H1 (cell line): ENCODE data around the gene HMCN1. TPM values are rescaled to one million over a fixed set of nuclear protein-coding genes. Genes with fewer than 3 reads are reported as not detected.

Experiments
- BCL11A ChIP-seq, 2 experiments: IDR thresholded peaks; one replicate each; pipeline ENCODE4 v1.6.1; 2011; ENCODE audit warnings: low read depth in 2 of 2, low read length in 2 of 2, mild to moderate bottlenecking in 2 of 2
- CBX5 ChIP-seq: fragments of 300-800, 300-1000 bp; sonication (generic); IDR thresholded peaks from 2 replicates; pipeline ENCODE4 v1.7.1; 2016; ENCODE audit warnings: antibody characterized with exemption, low read length, low read depth
- CTBP2 ChIP-seq: IDR thresholded peaks from 2 replicates; pipeline ENCODE4 v1.7.0; 2011; ENCODE audit warnings: borderline replicate concordance, mild to moderate bottlenecking, moderate library complexity, mixed read lengths, low read length; ENCODE audit not compliant: insufficient read depth, insufficient read length
- EGR1 ChIP-seq: IDR thresholded peaks from 2 replicates; pipeline ENCODE4 v1.6.1; 2011; ENCODE audit warnings: low read depth, low read length, borderline replicate concordance
- JUN ChIP-seq: IDR thresholded peaks from 2 replicates; pipeline ENCODE4 v1.6.1; 2011; ENCODE audit warnings: low read depth, mild to moderate bottlenecking, improper control_type of control experiment, low read length
- NRF1 ChIP-seq: IDR thresholded peaks from 2 replicates; pipeline ENCODE4 v1.6.1; 2011; ENCODE audit warnings: mild to moderate bottlenecking, low read depth, low read length, improper control_type of control experiment
- PHF8 ChIP-seq: fragments of 200-600 bp; sonication (generic); conservative IDR thresholded peaks from 2 replicates; pipeline ENCODE4 v1.7.1; 2012; ENCODE audit warnings: low read depth, mild to moderate bottlenecking, inconsistent platforms, low read length, moderate library complexity
- RXRA ChIP-seq: IDR thresholded peaks from 2 replicates; pipeline ENCODE4 v1.6.1; 2011; ENCODE audit warnings: low read depth, mild to moderate bottlenecking, low read length, moderate library complexity; ENCODE audit not compliant: insufficient read depth
- SIN3A ChIP-seq, 2 experiments: IDR thresholded peaks in 1 of 2; conservative IDR thresholded peaks in 1 of 2; 2 replicates each; pipeline ENCODE4 v1.6.1; 2011 to 2012; ENCODE audit warnings: low read length in 2 of 2, improper control_type of control experiment in 1 of 2, low read depth in 1 of 2, mild to moderate bottlenecking in 1 of 2
- SIX5 ChIP-seq: IDR thresholded peaks from 2 replicates; pipeline ENCODE4 v1.6.1; 2011; ENCODE audit warnings: mild to moderate bottlenecking, low read depth, low read length
- SRF ChIP-seq: IDR thresholded peaks from 2 replicates; pipeline ENCODE4 v1.6.1; 2011; ENCODE audit warnings: mild to moderate bottlenecking, low read depth, low read length, moderate library complexity
- polyA plus RNA-seq, 7 experiments: library from polyadenylated mRNA; depleted of rRNA in 3 of 7; stranded (reverse) in 5 of 7; unstranded in 2 of 7; fragments of >200 nt in 5 of 7; fragments of 200-250 nt in 2 of 7; gene quantifications; 1 replicate in 5 of 7; 2 replicates in 1 of 7; 4 replicates in 1 of 7; pipeline versions ENCODE4 v1.2.1 to v1.2.3, GENCODE V29; 2011 to 2013; ENCODE audit warnings: missing spikeins in 2 of 7, mixed read lengths in 2 of 7
- total RNA-seq: library from RNA; stranded (reverse); fragmentation: NEBNext Ultra II Directional; extraction: Animal tissue kit (Norgen Biotek cat#: 25700); gene quantifications from 2 replicates; pipeline ENCODE4 v1.2.1, GENCODE V29; 2021
- TF ChIP-seq, protein P1 (sequence below): fragments of 300-600 bp; sonication (generic); IDR thresholded peaks from 2 replicates; pipeline ENCODE4 v1.7.1; 2012; ENCODE audit warnings: low read length, moderate library complexity, mild to moderate bottlenecking, inconsistent platforms; ENCODE audit not compliant: insufficient replicate concordance

Gene HMCN1
- total and polyA plus RNA-seq, 2 of the 8 experiments (the other 6 are each of a cell fraction or from before 2014, with no cell fraction given), result 13.8 to 14.6 TPM

DNA sequence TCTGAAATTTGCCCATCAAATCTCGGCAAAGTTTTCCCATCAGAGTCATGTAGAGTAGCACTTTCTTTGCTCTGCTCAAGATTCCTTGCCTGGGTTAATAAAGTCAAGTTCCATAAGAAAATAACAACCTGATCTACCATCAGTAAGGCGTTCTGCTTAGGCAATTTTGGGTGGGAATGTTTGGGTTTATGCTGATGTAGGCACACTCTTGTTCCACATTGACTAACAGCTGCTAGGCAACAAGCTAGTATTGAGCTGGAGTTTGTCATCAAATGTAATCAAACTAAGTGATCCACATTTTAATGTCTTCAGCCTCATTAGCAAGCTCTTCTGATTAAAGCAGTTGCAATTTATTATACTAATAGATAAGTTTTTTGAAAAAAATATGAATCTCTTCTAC, 12.1 kb upstream of the HMCN1 start (continued):
- TF ChIP-seq, protein P1, sequence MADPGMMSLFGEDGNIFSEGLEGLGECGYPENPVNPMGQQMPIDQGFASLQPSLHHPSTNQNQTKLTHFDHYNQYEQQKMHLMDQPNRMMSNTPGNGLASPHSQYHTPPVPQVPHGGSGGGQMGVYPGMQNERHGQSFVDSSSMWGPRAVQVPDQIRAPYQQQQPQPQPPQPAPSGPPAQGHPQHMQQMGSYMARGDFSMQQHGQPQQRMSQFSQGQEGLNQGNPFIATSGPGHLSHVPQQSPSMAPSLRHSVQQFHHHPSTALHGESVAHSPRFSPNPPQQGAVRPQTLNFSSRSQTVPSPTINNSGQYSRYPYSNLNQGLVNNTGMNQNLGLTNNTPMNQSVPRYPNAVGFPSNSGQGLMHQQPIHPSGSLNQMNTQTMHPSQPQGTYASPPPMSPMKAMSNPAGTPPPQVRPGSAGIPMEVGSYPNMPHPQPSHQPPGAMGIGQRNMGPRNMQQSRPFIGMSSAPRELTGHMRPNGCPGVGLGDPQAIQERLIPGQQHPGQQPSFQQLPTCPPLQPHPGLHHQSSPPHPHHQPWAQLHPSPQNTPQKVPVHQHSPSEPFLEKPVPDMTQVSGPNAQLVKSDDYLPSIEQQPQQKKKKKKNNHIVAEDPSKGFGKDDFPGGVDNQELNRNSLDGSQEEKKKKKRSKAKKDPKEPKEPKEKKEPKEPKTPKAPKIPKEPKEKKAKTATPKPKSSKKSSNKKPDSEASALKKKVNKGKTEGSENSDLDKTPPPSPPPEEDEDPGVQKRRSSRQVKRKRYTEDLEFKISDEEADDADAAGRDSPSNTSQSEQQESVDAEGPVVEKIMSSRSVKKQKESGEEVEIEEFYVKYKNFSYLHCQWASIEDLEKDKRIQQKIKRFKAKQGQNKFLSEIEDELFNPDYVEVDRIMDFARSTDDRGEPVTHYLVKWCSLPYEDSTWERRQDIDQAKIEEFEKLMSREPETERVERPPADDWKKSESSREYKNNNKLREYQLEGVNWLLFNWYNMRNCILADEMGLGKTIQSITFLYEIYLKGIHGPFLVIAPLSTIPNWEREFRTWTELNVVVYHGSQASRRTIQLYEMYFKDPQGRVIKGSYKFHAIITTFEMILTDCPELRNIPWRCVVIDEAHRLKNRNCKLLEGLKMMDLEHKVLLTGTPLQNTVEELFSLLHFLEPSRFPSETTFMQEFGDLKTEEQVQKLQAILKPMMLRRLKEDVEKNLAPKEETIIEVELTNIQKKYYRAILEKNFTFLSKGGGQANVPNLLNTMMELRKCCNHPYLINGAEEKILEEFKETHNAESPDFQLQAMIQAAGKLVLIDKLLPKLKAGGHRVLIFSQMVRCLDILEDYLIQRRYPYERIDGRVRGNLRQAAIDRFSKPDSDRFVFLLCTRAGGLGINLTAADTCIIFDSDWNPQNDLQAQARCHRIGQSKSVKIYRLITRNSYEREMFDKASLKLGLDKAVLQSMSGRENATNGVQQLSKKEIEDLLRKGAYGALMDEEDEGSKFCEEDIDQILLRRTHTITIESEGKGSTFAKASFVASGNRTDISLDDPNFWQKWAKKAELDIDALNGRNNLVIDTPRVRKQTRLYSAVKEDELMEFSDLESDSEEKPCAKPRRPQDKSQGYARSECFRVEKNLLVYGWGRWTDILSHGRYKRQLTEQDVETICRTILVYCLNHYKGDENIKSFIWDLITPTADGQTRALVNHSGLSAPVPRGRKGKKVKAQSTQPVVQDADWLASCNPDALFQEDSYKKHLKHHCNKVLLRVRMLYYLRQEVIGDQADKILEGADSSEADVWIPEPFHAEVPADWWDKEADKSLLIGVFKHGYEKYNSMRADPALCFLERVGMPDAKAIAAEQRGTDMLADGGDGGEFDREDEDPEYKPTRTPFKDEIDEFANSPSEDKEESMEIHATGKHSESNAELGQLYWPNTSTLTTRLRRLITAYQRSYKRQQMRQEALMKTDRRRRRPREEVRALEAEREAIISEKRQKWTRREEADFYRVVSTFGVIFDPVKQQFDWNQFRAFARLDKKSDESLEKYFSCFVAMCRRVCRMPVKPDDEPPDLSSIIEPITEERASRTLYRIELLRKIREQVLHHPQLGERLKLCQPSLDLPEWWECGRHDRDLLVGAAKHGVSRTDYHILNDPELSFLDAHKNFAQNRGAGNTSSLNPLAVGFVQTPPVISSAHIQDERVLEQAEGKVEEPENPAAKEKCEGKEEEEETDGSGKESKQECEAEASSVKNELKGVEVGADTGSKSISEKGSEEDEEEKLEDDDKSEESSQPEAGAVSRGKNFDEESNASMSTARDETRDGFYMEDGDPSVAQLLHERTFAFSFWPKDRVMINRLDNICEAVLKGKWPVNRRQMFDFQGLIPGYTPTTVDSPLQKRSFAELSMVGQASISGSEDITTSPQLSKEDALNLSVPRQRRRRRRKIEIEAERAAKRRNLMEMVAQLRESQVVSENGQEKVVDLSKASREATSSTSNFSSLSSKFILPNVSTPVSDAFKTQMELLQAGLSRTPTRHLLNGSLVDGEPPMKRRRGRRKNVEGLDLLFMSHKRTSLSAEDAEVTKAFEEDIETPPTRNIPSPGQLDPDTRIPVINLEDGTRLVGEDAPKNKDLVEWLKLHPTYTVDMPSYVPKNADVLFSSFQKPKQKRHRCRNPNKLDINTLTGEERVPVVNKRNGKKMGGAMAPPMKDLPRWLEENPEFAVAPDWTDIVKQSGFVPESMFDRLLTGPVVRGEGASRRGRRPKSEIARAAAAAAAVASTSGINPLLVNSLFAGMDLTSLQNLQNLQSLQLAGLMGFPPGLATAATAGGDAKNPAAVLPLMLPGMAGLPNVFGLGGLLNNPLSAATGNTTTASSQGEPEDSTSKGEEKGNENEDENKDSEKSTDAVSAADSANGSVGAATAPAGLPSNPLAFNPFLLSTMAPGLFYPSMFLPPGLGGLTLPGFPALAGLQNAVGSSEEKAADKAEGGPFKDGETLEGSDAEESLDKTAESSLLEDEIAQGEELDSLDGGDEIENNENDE, result no peak
- TF ChIP-seq SIX5, result no peak
- no peak for TF ChIP-seq BCL11A (IDR thresholded peaks at IDR 0.05; ENCODE audit: low read depth in 2 of 2, low read length in 2 of 2)
- TF ChIP-seq JUN, result no peak
- no peak for TF ChIP-seq SRF
- no peak for TF ChIP-seq CBX5
- TF ChIP-seq EGR1, result no peak
- no peak for TF ChIP-seq RXRA
- TF ChIP-seq PHF8, result no peak
- TF ChIP-seq NRF1, result no peak
- no peak for TF ChIP-seq SIN3A (conservative IDR thresholded peaks at IDR 0.05 in 1 of 2, IDR thresholded peaks at IDR 0.05 in 1 of 2; ENCODE audit: low read depth in 1 of 2, low read length in 2 of 2)
- TF ChIP-seq CTBP2, result no peak
